Measurements from ENCODE around the gene INSIG1. TPM values are rescaled to one million over a fixed set of nuclear protein-coding genes. Genes with fewer than 3 reads are reported as not detected.

INSIG1 gene
- total RNA-seq, 1 experiment from 2014 or later: 54.7 TPM

DNA sequence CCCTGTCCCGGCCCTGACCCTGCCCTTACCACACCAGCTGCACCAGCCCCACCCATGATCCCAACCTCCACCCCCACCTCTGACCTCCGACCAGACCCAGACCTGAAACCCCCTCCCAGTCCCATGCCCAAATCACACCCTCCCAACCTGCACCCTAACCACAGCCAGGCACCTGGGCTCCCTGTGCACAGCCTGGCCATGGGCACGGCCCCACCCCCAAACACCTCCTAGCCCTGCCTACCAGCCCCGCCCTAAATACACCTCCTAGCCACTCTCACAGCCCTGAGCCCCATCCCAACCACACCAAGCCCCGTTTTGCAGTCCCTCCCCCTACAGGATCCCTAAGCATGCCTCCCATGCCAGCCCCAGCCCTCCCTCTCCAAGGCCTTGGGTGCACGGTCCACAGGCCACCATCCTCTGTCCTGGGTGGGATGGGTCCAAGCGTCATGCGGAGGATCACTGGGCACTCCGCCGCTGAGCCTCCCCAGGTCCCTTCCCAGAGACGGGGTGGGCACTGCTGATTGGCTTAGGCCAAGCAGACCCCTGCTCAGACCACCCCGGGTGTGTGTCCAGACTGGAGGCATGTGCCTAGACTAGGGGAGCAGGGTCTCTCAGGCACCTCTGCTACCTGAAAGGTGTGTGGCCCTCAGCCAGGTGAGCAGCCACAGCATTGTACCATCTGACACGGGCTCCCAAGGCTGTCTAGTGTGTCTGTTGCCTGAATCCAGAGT, 30.1 kb downstream of the INSIG1 start:
- no peak for DNase-seq (ENCODE audit: low read depth, low spot score)
- CTCF ChIA-PET: no interaction called here
- H3K27me3 ChIP-seq (ENCODE audit: insufficient read depth, low read length): peaks cover 20% of the 10 kb centered on the region; the same call in 1 of the 2 replicates

More for the DNA sequence above, 30.1 kb downstream of the INSIG1 start:
- Histone ChIP-seq H3K79me2 (ENCODE audit: insufficient read depth, low read length) (no peaks in the 10 kb centered on the region), H4K20me1 (ENCODE audit: insufficient read depth) (no peaks in the 10 kb centered on the region), H3K9ac (ENCODE audit: low read length) (no peak overlapping the region), H2AFZ (ENCODE audit: low read depth, low read length, poor library complexity, severe bottlenecking) (no peak overlapping the region), H3K9me2 (ENCODE audit: insufficient read depth) (no peaks in the 10 kb centered on the region), H3K9me3 (ENCODE audit: control insufficient read depth in 1 of 2, insufficient read depth in 1 of 2, low read depth in 1 of 2, low read length in 2 of 2) (no peaks in the 10 kb centered on the region), H3K36me3 (ENCODE audit: control insufficient read depth in 1 of 2, insufficient read depth in 2 of 2, low read length in 2 of 2) (no peaks in the 10 kb centered on the region), H3K27ac (ENCODE audit: low read depth, low read length) (no peak overlapping the region), H3K4me2 (ENCODE audit: low read length) (no peak overlapping the region), H3K4me3 (replicated peaks in 1 of 2; ENCODE audit: low read depth in 1 of 2, low read length in 2 of 2) (no peak overlapping the region), H3K4me1 (ENCODE audit: control insufficient read depth in 1 of 2, insufficient read depth in 2 of 2, low read length in 2 of 2) (no peaks in the 10 kb centered on the region)
- intact Hi-C loops (cut with micrococcal nuclease): no loop called here
- TF ChIP-seq ZFX (IDR thresholded peaks at IDR 0.05) (no peak), ZNF274 (IDR thresholded peaks at IDR 0.05; ENCODE audit: low read depth, low read length) (no peak), CTCF (IDR thresholded peaks at IDR 0.05 in 2 of 3, conservative IDR thresholded peaks at IDR 0.05 in 1 of 3; ENCODE audit: borderline replicate concordance in 1 of 3, insufficient read depth in 1 of 3, low read depth in 2 of 3, low read length in 2 of 3) (no peak), CBX3 (IDR thresholded peaks at IDR 0.05; ENCODE audit: low read depth) (no peak), POLR2AphosphoS5 (IDR thresholded peaks at IDR 0.05; ENCODE audit: low read depth, low read length) (no peak)
- POLR2A ChIA-PET: no interaction called here
- ATAC-seq: peak; percentile 80
- RAD21 ChIA-PET (ENCODE audit: low non-redundant PET in 1 of 2, low total read pairs in 2 of 2, uncharacterized antibody in 2 of 2, unreplicated experiment in 2 of 2): no interaction called here
- BruUV-seq (replicated peaks): no TSS peak

Data from HCT116 (cell line).